Activated T-helper 2 cell treated with anti-CD3 and anti-CD28 coated beads, Interferon-gamma antibody, Interleukin-2, Interleukin-4, amounts not matched to agents 10 μg/mL and 5 μg/mL and 100 μg/mL, durations not matched to agents 14 hours and 24 hours and 36 hours (primary cell): ENCODE results near the gene ENOX1. TPM values are rescaled to one million over a fixed set of nuclear protein-coding genes. Genes with fewer than 3 reads are reported as not detected.

Experiments used
- DNase-seq: peaks from one replicate; pipeline ENCODE4 v3.0.0; 2021; ENCODE audit warnings: low spot score
- H3K27ac Mint-ChIP-seq: one replicate; pipeline ENCODE4 v1.8.0; 2021; ENCODE audit warnings: mixed read lengths
- H3K27me3 Mint-ChIP-seq: one replicate; pipeline ENCODE4 v1.8.0; 2021; ENCODE audit warnings: low read depth, mixed read lengths
- H3K36me3 Mint-ChIP-seq: one replicate; pipeline ENCODE4 v1.8.0; 2021; ENCODE audit warnings: low read depth, mixed read lengths
- H3K4me1 Mint-ChIP-seq: one replicate; pipeline ENCODE4 v1.8.0; 2021; ENCODE audit warnings: low read depth, mixed read lengths
- H3K4me3 Mint-ChIP-seq: one replicate; pipeline ENCODE4 v1.8.0; 2021; ENCODE audit warnings: low read depth, mild to moderate bottlenecking, moderate library complexity, mixed read lengths
- H3K9me3 Mint-ChIP-seq: one replicate; pipeline ENCODE4 v1.8.0; 2021; ENCODE audit warnings: mixed read lengths
- intact Hi-C: fragments of 100-400 bp; cut with micrococcal nuclease; formaldehyde crosslinking; loops from one replicate; pipeline ENCODE4 v1.15.1; 2023
- total RNA-seq: library from RNA; stranded (reverse); gene quantifications from 2 replicates; pipeline ENCODE4 v1.2.3, GENCODE V29; 2022

The ENOX1 gene
- total RNA-seq, 1 donor from 2014 or later, result 0.18 TPM

DNA sequence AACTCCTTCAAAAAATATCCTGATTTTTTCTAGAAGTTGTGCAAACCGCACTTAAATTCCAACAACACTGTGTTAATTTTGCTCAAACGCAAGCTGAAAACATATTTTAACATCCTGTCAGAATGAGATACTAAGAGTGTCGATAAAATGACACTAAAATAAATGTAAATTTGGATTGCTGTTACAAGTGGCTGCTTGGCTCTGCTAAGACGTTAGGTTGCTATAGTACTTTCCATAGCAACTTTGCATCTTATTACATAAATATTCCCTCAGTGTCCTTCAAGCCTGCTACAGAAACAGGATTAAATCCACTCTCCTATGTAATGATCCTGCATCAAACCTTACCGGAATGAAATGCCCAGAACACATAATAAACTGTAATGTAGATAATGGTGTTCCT lies 471.2 kb downstream of the ENOX1 start:
- no peaks in the 10 kb centered on the region for H3K9me3 Mint-ChIP-seq
- intact Hi-C loops, result no loop called here
- no peak for DNase-seq
- no peaks in the 10 kb centered on the region for H3K4me1 Mint-ChIP-seq
- no peak overlapping the region for H3K27ac Mint-ChIP-seq
- peaks cover 20% of the 10 kb centered on the region for H3K27me3 Mint-ChIP-seq
- H3K4me3 Mint-ChIP-seq, result no peak overlapping the region
- no peaks in the 10 kb centered on the region for H3K36me3 Mint-ChIP-seq

DNA sequence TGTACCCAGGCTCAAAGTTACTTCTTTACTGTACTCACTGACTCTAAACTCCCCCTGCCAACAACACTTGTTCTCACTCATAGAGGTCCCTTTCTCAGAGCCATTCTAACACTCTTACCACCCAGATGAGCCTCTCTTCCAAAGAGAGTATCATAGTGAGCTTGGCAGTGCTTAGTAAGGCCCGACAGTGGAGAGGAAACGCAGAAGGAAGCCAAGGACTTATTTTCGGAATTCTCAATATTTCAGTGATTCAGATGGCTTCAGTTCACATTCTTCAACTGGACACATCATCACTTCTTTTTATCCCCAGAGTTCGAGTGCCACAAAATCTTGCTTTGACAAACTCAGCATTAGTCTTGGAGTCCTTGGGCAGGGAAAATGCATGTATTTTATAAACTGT lies 477.5 kb downstream of the ENOX1 start:
- Mint-ChIP-seq H3K27ac (no peak overlapping the region), H3K27me3 (peaks cover 31% of the 10 kb centered on the region), H3K9me3 (no peaks in the 10 kb centered on the region), H3K4me3 (no peak overlapping the region), H3K36me3 (no peaks in the 10 kb centered on the region), H3K4me1 (no peaks in the 10 kb centered on the region)
- intact Hi-C loops, result no loop called here
- DNase-seq, result no peak

DNA sequence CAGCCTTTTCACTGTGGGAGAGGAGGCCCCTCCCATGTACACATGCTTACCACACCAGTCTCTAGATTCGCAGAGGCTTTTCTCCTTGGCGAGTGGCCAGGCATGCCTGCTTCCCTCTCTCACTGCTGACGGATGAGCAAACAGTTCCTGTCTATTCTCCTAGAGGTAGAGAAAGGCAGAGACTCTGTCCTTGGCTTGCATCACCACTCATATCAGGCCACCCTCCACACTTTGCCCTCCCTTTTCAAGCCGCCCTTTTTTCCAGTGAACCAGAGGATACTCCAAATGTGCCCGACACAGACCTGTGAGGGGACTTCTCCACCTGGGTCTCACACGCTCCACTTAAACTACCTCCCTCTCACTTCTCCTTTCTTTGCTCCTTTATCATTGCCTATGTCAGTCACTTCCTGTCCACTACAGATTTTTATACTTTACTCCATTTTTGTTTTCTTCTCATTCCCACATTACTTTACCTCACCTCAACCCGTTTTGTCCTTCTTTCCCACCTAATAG lies 478.8 kb downstream of the ENOX1 start:
- Mint-ChIP-seq H3K4me3 (no peak overlapping the region), H3K27ac (no peak overlapping the region), H3K9me3 (no peaks in the 10 kb centered on the region), H3K27me3 (peaks cover 30% of the 10 kb centered on the region), H3K36me3 (no peaks in the 10 kb centered on the region), H3K4me1 (no peaks in the 10 kb centered on the region)
- DNase-seq, result no peak
- intact Hi-C loops, result no loop called here

DNA sequence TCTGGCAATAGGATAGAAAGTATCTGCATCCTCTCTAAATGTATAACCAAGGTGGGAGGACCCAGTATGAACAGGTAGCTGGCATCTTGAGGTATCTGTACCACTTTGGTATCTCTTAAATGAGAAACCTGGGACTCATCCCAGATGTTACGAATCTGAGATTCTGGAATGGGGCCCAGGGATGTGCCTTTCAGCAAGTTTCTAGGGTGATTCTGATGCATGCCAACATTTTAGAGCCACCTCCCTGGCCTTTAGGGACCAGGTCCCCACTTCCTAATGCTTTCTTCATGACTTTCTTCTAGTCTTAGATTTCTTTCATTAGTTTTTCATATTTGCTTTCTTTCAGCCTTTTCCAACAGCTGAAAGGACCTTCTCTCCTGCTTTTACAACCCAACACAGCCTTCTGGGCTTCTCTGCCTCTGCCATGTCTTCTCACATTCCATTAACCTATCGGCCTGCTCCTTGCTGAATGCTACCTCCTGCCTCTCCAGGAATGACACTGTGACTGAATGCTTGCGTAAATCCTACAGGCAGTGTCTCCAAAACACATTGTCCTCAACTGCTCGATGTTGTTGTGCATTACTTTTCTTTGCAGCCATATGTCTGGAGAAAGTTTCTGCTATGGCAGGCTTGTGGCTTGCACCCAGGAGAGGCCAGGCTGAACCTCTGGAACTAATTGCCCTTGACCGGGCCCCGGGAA lies 479.4 kb downstream of the ENOX1 start:
- intact Hi-C loops, result no loop called here

DNA sequence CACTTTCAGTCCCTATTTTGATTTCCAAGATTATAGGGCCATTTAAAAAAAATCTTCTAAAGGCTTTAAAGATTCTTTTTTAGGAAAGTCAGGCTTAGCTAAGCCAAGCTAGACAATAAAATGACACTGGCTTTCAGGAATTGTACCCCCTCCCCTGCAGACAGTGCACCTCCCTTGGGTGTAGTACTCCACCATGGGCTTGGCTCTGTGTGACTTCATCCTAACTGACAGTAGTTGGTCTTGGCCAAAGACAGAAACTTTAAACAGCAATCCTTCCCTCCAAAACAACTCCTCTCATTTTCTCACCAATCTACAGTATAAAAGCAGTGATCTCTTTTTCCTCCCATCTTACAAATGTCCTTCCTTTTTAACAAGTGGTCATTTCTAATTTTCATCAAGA lies 480.4 kb downstream of the ENOX1 start:
- H3K27me3 Mint-ChIP-seq, result peaks cover 23% of the 10 kb centered on the region
- no peaks in the 10 kb centered on the region for H3K36me3 Mint-ChIP-seq
- H3K9me3 Mint-ChIP-seq, result no peaks in the 10 kb centered on the region
- H3K27ac Mint-ChIP-seq, result no peak overlapping the region
- DNase-seq, result no peak
- no peaks in the 10 kb centered on the region for H3K4me1 Mint-ChIP-seq
- intact Hi-C loops, result no loop called here
- H3K4me3 Mint-ChIP-seq, result no peak overlapping the region

More for the DNA sequence above, 479.4 kb downstream of the ENOX1 start:
- H3K27me3 Mint-ChIP-seq, result peaks cover 30% of the 10 kb centered on the region
- H3K9me3 Mint-ChIP-seq, result no peaks in the 10 kb centered on the region
- H3K4me1 Mint-ChIP-seq, result no peaks in the 10 kb centered on the region
- no peak overlapping the region for H3K4me3 Mint-ChIP-seq
- no peak overlapping the region for H3K27ac Mint-ChIP-seq
- H3K36me3 Mint-ChIP-seq, result no peaks in the 10 kb centered on the region
- no peak for DNase-seq

DNA sequence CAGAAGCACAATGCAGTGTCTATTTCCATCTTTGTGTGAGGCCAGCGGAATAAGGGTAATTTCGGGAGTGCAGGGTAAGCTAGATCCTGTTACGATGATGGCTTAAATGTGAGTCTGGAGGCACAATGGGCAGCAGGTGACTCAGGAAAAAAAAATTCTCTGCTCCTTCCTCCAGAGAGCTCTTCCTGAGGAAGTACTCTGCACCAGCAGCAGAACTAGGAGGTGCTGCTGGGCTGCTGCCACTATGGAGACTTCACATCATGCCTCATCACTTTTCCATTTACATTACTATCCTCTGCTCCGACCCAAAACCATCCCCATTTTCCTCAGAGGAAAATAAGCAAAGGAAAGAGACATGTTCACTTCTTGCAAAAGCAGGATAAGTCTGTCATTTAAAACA lies 481.4 kb downstream of the ENOX1 start:
- no peak for DNase-seq
- intact Hi-C loops, result no loop called here
- H3K9me3 Mint-ChIP-seq, result no peaks in the 10 kb centered on the region
- no peaks in the 10 kb centered on the region for H3K36me3 Mint-ChIP-seq
- no peak overlapping the region for H3K4me3 Mint-ChIP-seq
- no peak overlapping the region for H3K27ac Mint-ChIP-seq
- H3K27me3 Mint-ChIP-seq, result peaks cover 22% of the 10 kb centered on the region
- H3K4me1 Mint-ChIP-seq, result no peaks in the 10 kb centered on the region

DNA sequence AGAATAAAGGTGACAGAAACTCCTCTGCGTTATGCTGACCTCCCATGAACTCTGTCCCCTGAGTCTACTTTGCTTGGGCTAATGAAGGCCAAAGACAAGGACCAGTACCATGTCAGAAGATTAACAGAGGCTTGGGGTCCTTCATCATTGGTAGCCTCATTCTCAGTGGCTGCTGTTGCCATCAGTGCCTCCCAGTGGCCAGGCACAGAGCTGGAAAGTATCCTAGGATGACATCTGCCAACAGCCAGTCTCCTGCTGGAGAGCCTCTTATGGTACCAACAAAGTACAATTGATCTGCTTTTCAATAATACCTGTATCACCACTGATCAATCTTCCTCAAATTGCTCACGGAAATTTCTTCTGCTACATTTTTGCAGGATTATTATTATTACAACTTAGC lies 481.8 kb downstream of the ENOX1 start:
- intact Hi-C loops, result no loop called here
- Mint-ChIP-seq H3K36me3 (no peaks in the 10 kb centered on the region), H3K4me1 (no peaks in the 10 kb centered on the region), H3K9me3 (no peaks in the 10 kb centered on the region), H3K4me3 (no peak overlapping the region), H3K27ac (no peak overlapping the region), H3K27me3 (peaks cover 25% of the 10 kb centered on the region)
- DNase-seq, result no peak

DNA sequence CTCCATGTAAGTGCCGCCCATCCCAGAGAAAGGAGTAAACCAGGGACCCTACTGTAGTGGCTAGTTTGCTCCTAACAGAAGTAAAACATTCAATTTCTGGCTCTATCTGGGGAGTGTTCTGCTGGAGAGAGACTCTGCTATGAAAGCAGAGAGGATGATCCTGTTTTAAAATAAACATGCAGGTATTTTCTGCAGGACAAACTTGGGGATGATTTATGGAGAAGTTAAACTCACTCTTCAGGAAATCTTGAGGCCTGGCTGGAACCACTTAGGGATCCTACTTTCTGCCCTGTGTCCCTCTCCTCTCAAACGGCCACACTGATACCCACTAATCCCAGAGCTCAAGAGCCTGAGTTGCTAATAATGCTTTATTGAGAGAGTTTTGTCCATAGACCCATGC lies 482.3 kb downstream of the ENOX1 start:
- H3K27me3 Mint-ChIP-seq, result peaks cover 28% of the 10 kb centered on the region
- DNase-seq, result no peak
- no peaks in the 10 kb centered on the region for H3K9me3 Mint-ChIP-seq
- no peaks in the 10 kb centered on the region for H3K4me1 Mint-ChIP-seq
- H3K27ac Mint-ChIP-seq, result no peak overlapping the region
- no peak overlapping the region for H3K4me3 Mint-ChIP-seq
- intact Hi-C loops, result no loop called here
- H3K36me3 Mint-ChIP-seq, result no peaks in the 10 kb centered on the region

DNA sequence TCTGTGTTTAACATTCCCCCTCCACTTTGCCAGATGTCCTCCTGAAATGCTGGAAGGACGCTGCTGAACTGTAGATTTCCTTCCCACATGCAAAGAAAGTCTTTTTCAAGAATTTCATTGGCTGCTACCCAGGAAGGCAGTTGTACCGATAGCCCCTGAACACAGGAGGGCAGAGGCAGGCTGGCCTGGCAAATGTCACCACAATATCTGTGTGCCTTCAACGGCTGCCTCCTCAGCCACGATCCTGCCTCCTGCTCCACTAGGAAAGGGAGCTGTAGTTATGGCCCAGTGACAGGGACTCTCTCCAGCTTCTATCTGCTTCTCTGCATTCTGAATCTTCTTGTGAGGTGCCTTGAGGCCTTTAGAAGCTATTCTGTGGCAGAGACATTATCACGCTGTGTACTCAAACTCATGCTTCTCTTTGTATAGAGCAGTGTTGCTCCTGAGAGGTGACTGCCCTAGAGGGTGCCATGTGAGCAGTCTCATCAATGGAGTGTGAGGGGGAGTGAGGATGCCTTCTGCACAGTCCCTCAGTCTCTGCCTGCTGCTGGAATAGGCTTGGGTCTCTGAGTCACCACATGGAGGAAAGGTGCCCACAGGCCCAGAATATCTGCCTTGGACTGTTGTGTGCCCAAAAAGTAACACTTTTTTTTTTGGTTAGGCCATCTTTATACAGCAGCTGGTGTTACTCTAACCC lies 483.6 kb downstream of the ENOX1 start:
- no peaks in the 10 kb centered on the region for H3K4me1 Mint-ChIP-seq
- DNase-seq, result no peak
- no peak overlapping the region for H3K27ac Mint-ChIP-seq
- no peaks in the 10 kb centered on the region for H3K36me3 Mint-ChIP-seq
- H3K9me3 Mint-ChIP-seq, result no peaks in the 10 kb centered on the region
- peaks cover 33% of the 10 kb centered on the region for H3K27me3 Mint-ChIP-seq
- intact Hi-C loops, result no loop called here
- no peak overlapping the region for H3K4me3 Mint-ChIP-seq

DNA sequence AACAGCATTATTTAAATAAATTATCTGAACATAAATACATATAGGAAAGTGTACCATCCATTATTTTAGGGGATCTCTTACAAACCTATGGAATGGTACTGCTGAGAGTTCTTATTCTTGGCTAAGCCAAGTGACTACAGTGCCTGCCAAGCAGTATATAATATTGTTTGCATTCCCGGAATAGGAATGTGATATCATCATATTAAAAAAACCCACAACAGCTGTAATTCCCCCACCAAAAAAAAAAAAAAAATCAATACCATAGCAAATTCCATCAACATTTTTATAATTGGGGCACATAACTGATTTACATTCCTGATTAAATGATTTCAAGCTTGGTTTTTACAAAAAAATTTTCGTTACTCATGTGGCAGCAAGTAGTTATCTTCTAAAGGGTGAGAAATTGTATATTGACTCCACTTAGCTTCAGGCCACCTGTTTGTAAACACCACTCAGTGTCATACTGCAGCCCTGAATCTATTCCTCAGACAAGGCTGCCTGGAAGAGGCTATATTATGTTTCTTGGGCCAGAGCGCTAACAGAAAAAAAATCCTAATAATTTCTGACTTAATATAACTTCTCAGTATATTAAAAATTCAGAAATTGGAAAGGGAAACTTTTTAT lies 485.3 kb downstream of the ENOX1 start:
- H3K4me3 Mint-ChIP-seq, result no peak overlapping the region
- H3K4me1 Mint-ChIP-seq, result no peaks in the 10 kb centered on the region
- intact Hi-C loops, result no loop called here
- DNase-seq, result no peak
- H3K27ac Mint-ChIP-seq, result no peak overlapping the region
- H3K27me3 Mint-ChIP-seq, result peaks cover 26% of the 10 kb centered on the region
- no peaks in the 10 kb centered on the region for H3K36me3 Mint-ChIP-seq
- no peaks in the 10 kb centered on the region for H3K9me3 Mint-ChIP-seq

DNA sequence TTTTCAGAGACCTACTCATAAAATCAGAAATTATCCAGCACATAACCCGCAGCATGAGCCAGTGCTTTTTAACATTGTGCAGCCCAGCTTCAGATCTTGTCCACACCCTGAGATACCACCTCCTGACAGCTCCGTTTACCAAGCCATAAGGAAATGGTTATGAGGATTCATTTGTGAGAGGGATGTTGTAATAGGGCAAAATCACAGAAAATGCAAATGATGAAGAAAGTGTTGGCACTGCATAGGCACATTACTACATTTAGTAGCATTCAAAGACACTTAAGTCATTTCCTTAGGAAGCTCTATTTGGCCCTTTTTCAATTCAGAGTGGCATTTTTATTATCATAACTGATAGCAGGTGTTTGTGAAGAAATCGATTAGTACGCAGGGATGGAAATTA lies 485.9 kb downstream of the ENOX1 start:
- DNase-seq, result no peak
- Mint-ChIP-seq H3K9me3 (no peaks in the 10 kb centered on the region), H3K4me1 (no peaks in the 10 kb centered on the region), H3K36me3 (no peaks in the 10 kb centered on the region), H3K4me3 (no peak overlapping the region), H3K27me3 (peaks cover 25% of the 10 kb centered on the region), H3K27ac (no peak overlapping the region)
- intact Hi-C loops, result no loop called here

DNA sequence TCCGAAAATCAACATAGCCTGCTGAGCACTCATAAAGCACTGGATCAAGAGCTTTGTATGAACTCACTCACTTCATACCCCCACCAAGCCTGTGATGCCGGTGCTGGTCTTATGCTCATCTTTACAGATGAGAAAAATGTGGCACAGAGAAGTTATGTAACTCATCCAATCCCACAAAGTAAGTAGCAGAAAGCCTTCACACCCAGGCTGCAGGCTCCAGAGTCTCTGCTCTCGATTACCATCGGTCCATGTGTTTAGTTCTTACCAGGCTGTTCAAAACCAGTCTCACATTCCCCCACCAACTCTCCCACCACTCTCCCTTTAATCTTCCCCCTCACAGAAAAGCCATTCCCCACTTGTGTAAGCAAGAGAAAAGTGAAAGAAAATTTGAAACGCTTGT lies 487.4 kb downstream of the ENOX1 start:
- Mint-ChIP-seq H3K4me1 (no peaks in the 10 kb centered on the region), H3K36me3 (no peaks in the 10 kb centered on the region), H3K27ac (no peak overlapping the region), H3K9me3 (no peaks in the 10 kb centered on the region), H3K27me3 (peaks cover 20% of the 10 kb centered on the region), H3K4me3 (no peak overlapping the region)
- DNase-seq, result no peak
- intact Hi-C loops, result no loop called here

DNA sequence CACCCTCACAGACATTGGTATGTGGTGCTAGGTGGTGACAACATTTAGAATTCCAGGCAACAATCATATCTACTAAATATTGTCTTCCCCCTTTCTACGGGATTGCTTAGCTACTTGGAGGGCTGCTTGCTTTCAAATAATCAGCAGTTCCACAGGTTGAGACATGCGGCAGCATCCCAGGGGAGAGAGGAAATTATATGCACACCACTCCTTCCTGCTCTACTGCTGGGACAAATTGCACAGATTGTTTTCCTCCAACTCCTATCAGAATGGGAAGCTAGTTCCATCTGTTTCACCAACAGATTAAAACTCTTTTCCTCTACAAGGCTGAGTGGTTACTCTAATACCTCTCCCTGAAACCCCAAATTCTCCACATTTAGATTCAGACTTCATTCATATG lies 488.0 kb downstream of the ENOX1 start:
- Mint-ChIP-seq H3K4me3 (no peak overlapping the region), H3K9me3 (no peaks in the 10 kb centered on the region), H3K27me3 (peaks cover 19% of the 10 kb centered on the region), H3K4me1 (no peaks in the 10 kb centered on the region), H3K36me3 (no peaks in the 10 kb centered on the region), H3K27ac (no peak overlapping the region)
- DNase-seq, result no peak
- intact Hi-C loops, result no loop called here
